ENCODE results near the gene SPTLC3. TPM values are rescaled to one million over a fixed set of nuclear protein-coding genes. Genes with fewer than 3 reads are reported as not detected.

SPTLC3 gene
- total and polyA plus RNA-seq, 2 of the 13 experiments (the other 11 are each of a cell fraction or from before 2014, with no cell fraction given) = 20.5 to 95.6 TPM

DNA sequence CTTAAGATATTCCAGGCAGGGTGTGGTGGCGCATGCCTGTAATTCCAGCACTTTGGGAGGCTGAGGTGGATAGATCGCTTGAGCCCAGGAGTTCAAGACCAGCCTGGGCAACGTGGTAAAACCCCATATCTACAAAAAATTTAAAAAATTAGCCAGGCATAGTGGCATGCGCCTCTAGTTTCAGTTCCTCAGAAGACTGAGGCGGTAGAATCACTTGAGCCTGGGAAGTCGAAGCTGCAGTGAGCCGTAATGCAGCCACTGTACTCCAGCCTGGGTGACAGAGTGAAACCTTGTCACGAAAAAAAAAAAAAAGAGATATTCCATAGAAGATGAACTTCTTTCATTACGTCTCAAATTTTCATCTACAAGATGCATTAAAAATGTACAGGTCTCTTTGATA, 165.6 kb downstream of the SPTLC3 start:
- Histone ChIP-seq H3K9me3 (ENCODE audit: low read length) (no peaks in the 10 kb centered on the region), H3K27me3 (ENCODE audit: control insufficient read depth in 1 of 2, insufficient read depth in 2 of 2, low read length in 2 of 2) (no peaks in the 10 kb centered on the region), H2AFZ (ENCODE audit: low read length) (no peak overlapping the region), H3K9ac (ENCODE audit: insufficient read depth, low read depth, low read length) (no peak overlapping the region), H3K79me2 (ENCODE audit: insufficient read depth, low read length) (no peaks in the 10 kb centered on the region), H3K27ac (ENCODE audit: extremely low read length, insufficient read depth, low read length) (no peak overlapping the region), H3K36me3 (replicated peaks in 1 of 2; ENCODE audit: control insufficient read depth in 1 of 2, insufficient read depth in 2 of 2, low read length in 2 of 2) (no peaks in the 10 kb centered on the region), H3K4me2 (ENCODE audit: low read depth, low read length) (no peak overlapping the region), H3K4me3 (replicated peaks in 1 of 3; ENCODE audit: insufficient read depth in 1 of 3, low read depth in 2 of 3, low read length in 3 of 3) (no peak overlapping the region), H3K4me1 (ENCODE audit: insufficient read depth, low read length) (no peaks in the 10 kb centered on the region), H4K20me1 (ENCODE audit: insufficient read depth, low read length) (no peaks in the 10 kb centered on the region)
- no peak for DNase-seq (ENCODE audit: low spot score)
- no peak for ATAC-seq
- ChIA-PET CTCF (ENCODE audit: low intra/inter-chr PET ratio, low total read pairs) (no interaction called here), POLR2A (no interaction called here)
- in situ Hi-C loops (cut with HindIII; ENCODE audit: extremely low pct_ligation_motif_present, low pct_unique_long_range_greater_than_20kb) = no loop called here
- BruUV-seq (replicated peaks) = no TSS peak
- FAIRE-seq = no peak
- TF ChIP-seq PAX8 (CRISPR knock-in tag; IDR thresholded peaks at IDR 0.05; ENCODE audit: borderline replicate concordance) (no peak), RFX1 (IDR thresholded peaks at IDR 0.05) (no peak), CAMTA2 (CRISPR knock-in tag; IDR thresholded peaks at IDR 0.05; ENCODE audit: borderline replicate concordance) (no peak), KLF13 (CRISPR knock-in tag; IDR thresholded peaks at IDR 0.05) (no peak), PHF5A (CRISPR knock-in tag; IDR thresholded peaks at IDR 0.05; ENCODE audit: low read depth, unreplicated experiment) (no peak), PLRG1 (conservative IDR thresholded peaks at IDR 0.05) (no peak)
- TF ChIP-seq, protein P1, sequence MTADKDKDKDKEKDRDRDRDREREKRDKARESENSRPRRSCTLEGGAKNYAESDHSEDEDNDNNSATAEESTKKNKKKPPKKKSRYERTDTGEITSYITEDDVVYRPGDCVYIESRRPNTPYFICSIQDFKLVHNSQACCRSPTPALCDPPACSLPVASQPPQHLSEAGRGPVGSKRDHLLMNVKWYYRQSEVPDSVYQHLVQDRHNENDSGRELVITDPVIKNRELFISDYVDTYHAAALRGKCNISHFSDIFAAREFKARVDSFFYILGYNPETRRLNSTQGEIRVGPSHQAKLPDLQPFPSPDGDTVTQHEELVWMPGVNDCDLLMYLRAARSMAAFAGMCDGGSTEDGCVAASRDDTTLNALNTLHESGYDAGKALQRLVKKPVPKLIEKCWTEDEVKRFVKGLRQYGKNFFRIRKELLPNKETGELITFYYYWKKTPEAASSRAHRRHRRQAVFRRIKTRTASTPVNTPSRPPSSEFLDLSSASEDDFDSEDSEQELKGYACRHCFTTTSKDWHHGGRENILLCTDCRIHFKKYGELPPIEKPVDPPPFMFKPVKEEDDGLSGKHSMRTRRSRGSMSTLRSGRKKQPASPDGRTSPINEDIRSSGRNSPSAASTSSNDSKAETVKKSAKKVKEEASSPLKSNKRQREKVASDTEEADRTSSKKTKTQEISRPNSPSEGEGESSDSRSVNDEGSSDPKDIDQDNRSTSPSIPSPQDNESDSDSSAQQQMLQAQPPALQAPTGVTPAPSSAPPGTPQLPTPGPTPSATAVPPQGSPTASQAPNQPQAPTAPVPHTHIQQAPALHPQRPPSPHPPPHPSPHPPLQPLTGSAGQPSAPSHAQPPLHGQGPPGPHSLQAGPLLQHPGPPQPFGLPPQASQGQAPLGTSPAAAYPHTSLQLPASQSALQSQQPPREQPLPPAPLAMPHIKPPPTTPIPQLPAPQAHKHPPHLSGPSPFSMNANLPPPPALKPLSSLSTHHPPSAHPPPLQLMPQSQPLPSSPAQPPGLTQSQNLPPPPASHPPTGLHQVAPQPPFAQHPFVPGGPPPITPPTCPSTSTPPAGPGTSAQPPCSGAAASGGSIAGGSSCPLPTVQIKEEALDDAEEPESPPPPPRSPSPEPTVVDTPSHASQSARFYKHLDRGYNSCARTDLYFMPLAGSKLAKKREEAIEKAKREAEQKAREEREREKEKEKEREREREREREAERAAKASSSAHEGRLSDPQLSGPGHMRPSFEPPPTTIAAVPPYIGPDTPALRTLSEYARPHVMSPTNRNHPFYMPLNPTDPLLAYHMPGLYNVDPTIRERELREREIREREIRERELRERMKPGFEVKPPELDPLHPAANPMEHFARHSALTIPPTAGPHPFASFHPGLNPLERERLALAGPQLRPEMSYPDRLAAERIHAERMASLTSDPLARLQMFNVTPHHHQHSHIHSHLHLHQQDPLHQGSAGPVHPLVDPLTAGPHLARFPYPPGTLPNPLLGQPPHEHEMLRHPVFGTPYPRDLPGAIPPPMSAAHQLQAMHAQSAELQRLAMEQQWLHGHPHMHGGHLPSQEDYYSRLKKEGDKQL (CRISPR knock-in tag; IDR thresholded peaks at IDR 0.05; ENCODE audit: low read depth) = no peak
- TF ChIP-seq, protein P2, sequence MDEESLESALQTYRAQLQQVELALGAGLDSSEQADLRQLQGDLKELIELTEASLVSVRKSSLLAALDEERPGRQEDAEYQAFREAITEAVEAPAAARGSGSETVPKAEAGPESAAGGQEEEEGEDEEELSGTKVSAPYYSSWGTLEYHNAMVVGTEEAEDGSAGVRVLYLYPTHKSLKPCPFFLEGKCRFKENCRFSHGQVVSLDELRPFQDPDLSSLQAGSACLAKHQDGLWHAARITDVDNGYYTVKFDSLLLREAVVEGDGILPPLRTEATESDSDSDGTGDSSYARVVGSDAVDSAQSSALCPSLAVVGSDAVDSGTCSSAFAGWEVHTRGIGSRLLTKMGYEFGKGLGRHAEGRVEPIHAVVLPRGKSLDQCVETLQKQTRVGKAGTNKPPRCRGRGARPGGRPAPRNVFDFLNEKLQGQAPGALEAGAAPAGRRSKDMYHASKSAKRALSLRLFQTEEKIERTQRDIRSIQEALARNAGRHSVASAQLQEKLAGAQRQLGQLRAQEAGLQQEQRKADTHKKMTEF (CRISPR knock-in tag; IDR thresholded peaks at IDR 0.05) = no peak
- WGBS (ENCODE audit: low lambda C conversion rate) = 79% methylated on average over 9 of the region's 9 CpGs
- intact Hi-C loops (cut with micrococcal nuclease; ENCODE audit: unreplicated experiment) = no loop called here
